Thoracic aorta (tissue), 2 donors: ENCODE data around the gene LUZP2. TPM values are rescaled to one million over a fixed set of nuclear protein-coding genes. Genes with fewer than 3 reads are reported as not detected.

Experiments used
- ATAC-seq: fragments of 150-250 bp; one replicate; pipeline ENCODE4 v1.8.0; 2017; ENCODE audit warnings: low read depth; ENCODE audit not compliant: insufficient number of reproducible peaks, low FRiP score
- DNase-seq: peaks from one replicate; pipeline ENCODE4 v3.0.0-alpha.2; 2020; ENCODE audit warnings: low spot score
- H3K27ac ChIP-seq, 2 donors: fragments of 200-600 bp; sonication (generic); 1 replicate in 1 of 2; 2 replicates in 1 of 2; pipeline ENCODE4 v1.5.1; 2016; ENCODE audit warnings: mild to moderate bottlenecking in 2 of 2, moderate library complexity in 2 of 2
- H3K27me3 ChIP-seq: fragments of 200-600 bp; sonication (generic); replicated peaks from 2 replicates; pipeline ENCODE4 v1.6.0; 2016; ENCODE audit warnings: mild to moderate bottlenecking; ENCODE audit not compliant: insufficient read depth
- H3K36me3 ChIP-seq: fragments of 200-600 bp; sonication (generic); one replicate; pipeline ENCODE4 v1.5.1; 2016
- H3K4me1 ChIP-seq, 2 donors: fragments of 200-600 bp; sonication (generic); 1 replicate in 1 of 2; 2 replicates in 1 of 2; pipeline versions ENCODE4 v1.5.1 to v1.6.0; 2016; ENCODE audit warnings: low read depth in 2 of 2, mild to moderate bottlenecking in 1 of 2; ENCODE audit not compliant: control insufficient read depth in 1 of 2
- H3K4me3 ChIP-seq: fragments of 200-600 bp; sonication (generic); 2 replicates; pipeline ENCODE4 v1.5.1; 2016; ENCODE audit warnings: mild to moderate bottlenecking
- H3K9me3 ChIP-seq: fragments of 200-600 bp; sonication (generic); 2 replicates; pipeline ENCODE4 v1.5.1; 2016
- CTCF ChIP-seq: fragments of 200-600 bp; sonication (generic); IDR thresholded peaks from one replicate; pipeline ENCODE4 v1.5.1; 2019; ENCODE audit warnings: antibody characterized with exemption
- total RNA-seq, 2 donors: library from RNA; depleted of rRNA; stranded (reverse); fragments of >200 nt; gene quantifications; one replicate each; pipeline versions ENCODE4 v1.1.0 to v1.2.3, GENCODE V29; 2016

Gene LUZP2
- total RNA-seq, 2 donors from 2014 or later: 0.41 TPM; not detected in 1

GRCh38 chr11:24723231-24723630, 226.4 kb downstream of the LUZP2 start:
- no peak overlapping the region for H3K4me3 ChIP-seq
- DNase-seq: no peak
- H3K36me3 ChIP-seq: no peaks in the 10 kb centered on the region
- H3K4me1 ChIP-seq: no peaks in the 10 kb centered on the region
- no peak for TF ChIP-seq CTCF
- no peaks in the 10 kb centered on the region for H3K9me3 ChIP-seq
- no peak overlapping the region for H3K27ac ChIP-seq
- H3K27me3 ChIP-seq: no peaks in the 10 kb centered on the region
- no peak for ATAC-seq

- no peaks in the 10 kb centered on the region for H3K27me3 ChIP-seq
- H3K4me1 ChIP-seq: no peaks in the 10 kb centered on the region
- H3K36me3 ChIP-seq: no peaks in the 10 kb centered on the region
- H3K9me3 ChIP-seq: no peaks in the 10 kb centered on the region
- no peak overlapping the region for H3K4me3 ChIP-seq
- no peak for TF ChIP-seq CTCF
- H3K27ac ChIP-seq: no peak overlapping the region
- ATAC-seq (no peak), DNase-seq (no peak)
These were observed 234.7 kb downstream of the LUZP2 start for GRCh38 chr11:24731554-24731953.

- TF ChIP-seq CTCF: no peak
- no peak for ATAC-seq
- Histone ChIP-seq H3K36me3 (no peaks in the 10 kb centered on the region), H3K9me3 (no peaks in the 10 kb centered on the region), H3K27ac (no peak overlapping the region), H3K4me3 (no peak overlapping the region), H3K4me1 (no peaks in the 10 kb centered on the region), H3K27me3 (no peaks in the 10 kb centered on the region)
- no peak for DNase-seq
These were observed 237.9 kb downstream of the LUZP2 start for GRCh38 chr11:24734742-24735237.

- no peak for TF ChIP-seq CTCF
- Histone ChIP-seq H3K9me3 (no peaks in the 10 kb centered on the region), H3K27ac (no peak overlapping the region), H3K4me3 (no peak overlapping the region), H3K36me3 (no peaks in the 10 kb centered on the region), H3K4me1 (no peaks in the 10 kb centered on the region), H3K27me3 (no peaks in the 10 kb centered on the region)
- DNase-seq: no peak
- ATAC-seq: no peak
These were observed 242.1 kb downstream of the LUZP2 start for GRCh38 chr11:24738972-24739371.

- H3K27me3 ChIP-seq: no peaks in the 10 kb centered on the region
- H3K27ac ChIP-seq: no peak overlapping the region
- no peaks in the 10 kb centered on the region for H3K4me1 ChIP-seq
- H3K36me3 ChIP-seq: no peaks in the 10 kb centered on the region
- H3K4me3 ChIP-seq: no peak overlapping the region
- DNase-seq: no peak
- no peaks in the 10 kb centered on the region for H3K9me3 ChIP-seq
- ATAC-seq: no peak
- TF ChIP-seq CTCF: no peak
These were observed 242.8 kb downstream of the LUZP2 start for GRCh38 chr11:24739637-24740036.
